Adipocyte (in vitro differentiated cells): ENCODE data around the gene SLC25A31.

Source experiments
- DNase-seq: peaks from one replicate; pipeline ENCODE4 v3.0.0-alpha.2; 2015; ENCODE audit warnings: low read depth
- H3K27me3 ChIP-seq: replicated peaks from 2 replicates; pipeline ENCODE4 v1.7.0; 2013; ENCODE audit warnings: mild to moderate bottlenecking, low read length, moderate library complexity; ENCODE audit not compliant: control insufficient read depth, insufficient read depth
- H3K36me3 ChIP-seq: 2 replicates; pipeline ENCODE4 v1.7.0; 2013; ENCODE audit warnings: low read length, mild to moderate bottlenecking, moderate library complexity; ENCODE audit not compliant: control insufficient read depth, insufficient read depth, severe bottlenecking
- H3K4me1 ChIP-seq: 2 replicates; pipeline ENCODE4 v1.7.0; 2013; ENCODE audit warnings: mild to moderate bottlenecking, low read length, moderate library complexity; ENCODE audit not compliant: control insufficient read depth, insufficient read depth
- H3K4me3 ChIP-seq: 2 replicates; pipeline ENCODE4 v1.7.0; 2013; ENCODE audit warnings: mild to moderate bottlenecking, low read length, moderate library complexity
- H3K9ac ChIP-seq: 2 replicates; pipeline ENCODE4 v1.7.0; 2013; ENCODE audit warnings: mild to moderate bottlenecking, low read length, moderate library complexity
- H3K9me3 ChIP-seq: 2 replicates; pipeline ENCODE4 v1.7.0; 2013; ENCODE audit warnings: mild to moderate bottlenecking, low read length, moderate library complexity; ENCODE audit not compliant: control insufficient read depth

Gene SLC25A31

DNA sequence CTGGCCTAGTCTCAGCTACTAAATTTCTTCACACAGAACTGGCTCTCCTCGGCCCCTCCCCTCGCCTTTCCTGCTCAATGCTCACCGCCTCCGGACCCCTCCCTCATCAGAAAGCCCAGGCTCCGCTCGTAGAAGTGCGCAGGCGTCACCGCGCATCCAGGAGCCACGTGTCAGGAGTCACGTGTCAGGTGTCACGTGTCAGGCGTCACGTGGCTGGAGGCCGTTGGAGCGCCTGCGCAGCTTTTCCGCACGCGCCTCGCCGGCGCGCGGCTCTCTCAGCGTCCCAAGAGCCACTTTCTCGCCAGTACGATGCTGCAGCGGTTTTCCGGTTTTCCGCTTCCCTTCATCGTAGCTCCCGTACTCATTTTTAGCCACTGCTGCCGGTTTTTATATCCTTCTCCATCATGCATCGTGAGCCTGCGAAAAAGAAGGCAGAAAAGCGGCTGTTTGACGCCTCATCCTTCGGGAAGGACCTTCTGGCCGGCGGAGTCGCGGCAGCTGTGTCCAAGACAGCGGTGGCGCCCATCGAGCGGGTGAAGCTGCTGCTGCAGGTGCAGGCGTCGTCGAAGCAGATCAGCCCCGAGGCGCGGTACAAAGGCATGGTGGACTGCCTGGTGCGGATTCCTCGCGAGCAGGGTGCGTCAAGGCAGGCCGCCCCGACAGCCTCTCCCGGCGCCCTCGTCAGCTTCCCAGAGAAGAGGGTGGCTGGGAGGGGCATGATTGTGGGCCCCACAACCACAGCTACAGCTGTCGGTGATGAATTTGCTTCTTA, at the start of gene SLC25A31:
TSS of gene SLC25A31 (plus strand) at position 259 of the 772 bp plus-strand sequence. CDS start at position 405, 146 bp downstream.
- Histone ChIP-seq H3K9me3 (no peaks in the 10 kb centered on the region), H3K4me3 (no peak within 1 kb of the TSS), H3K4me1 (no peaks in the 10 kb centered on the region), H3K9ac (no peak within 1 kb of the TSS), H3K27me3 (no peaks in the 10 kb centered on the region), H3K36me3 (no peaks in the 10 kb centered on the region)
- no peak for DNase-seq

DNA sequence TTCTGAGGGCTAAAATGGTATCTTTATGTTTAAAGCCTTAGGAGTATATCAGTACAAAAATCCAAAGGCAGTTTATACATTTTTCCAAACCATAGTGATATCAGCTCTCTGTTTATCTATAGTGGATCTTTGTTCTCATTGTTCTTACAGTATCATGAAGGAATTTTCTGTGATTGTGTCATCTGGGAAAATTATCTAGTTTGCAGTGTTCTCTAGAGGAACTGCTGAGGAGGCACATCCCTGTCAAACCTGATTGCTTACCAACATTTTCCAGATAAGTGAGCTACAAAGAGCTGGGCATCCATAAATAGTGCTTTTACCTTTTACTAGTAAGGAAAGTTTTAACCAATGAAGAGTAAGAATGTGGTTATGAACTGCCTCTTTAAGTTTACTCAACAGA, 44.9 kb upstream of the SLC25A31 start:
- H3K4me1 ChIP-seq: peaks cover 11% of the 10 kb centered on the region
- H3K27me3 ChIP-seq: no peaks in the 10 kb centered on the region
- H3K4me3 ChIP-seq: no peak overlapping the region
- H3K36me3 ChIP-seq: no peaks in the 10 kb centered on the region
- no peaks in the 10 kb centered on the region for H3K9me3 ChIP-seq
- no peak overlapping the region for H3K9ac ChIP-seq
- DNase-seq: peak; percentile 60

DNA sequence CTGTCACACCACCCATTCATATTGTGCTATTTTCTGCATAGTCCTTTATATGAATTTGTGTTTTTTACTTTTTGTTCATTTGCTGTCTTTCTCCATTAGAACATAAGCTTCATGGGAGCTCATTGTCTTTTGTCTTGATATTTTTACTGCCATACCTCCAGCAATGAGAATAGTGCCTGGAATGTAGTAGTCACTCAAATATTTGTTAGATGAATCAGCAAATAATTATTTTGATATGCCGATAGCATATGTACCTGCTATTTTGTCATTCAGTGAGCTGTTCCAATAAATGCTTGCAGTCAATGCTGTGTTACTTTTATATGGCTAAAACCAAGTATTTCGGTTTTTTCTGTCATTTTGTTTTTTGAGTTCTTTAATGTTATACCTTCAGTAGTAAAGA, 43.5 kb upstream of the SLC25A31 start:
- H3K4me1 ChIP-seq: peaks cover 11% of the 10 kb centered on the region
- peaks cover 5% of the 10 kb centered on the region for H3K36me3 ChIP-seq
- no peak overlapping the region for H3K4me3 ChIP-seq
- no peaks in the 10 kb centered on the region for H3K27me3 ChIP-seq
- H3K9ac ChIP-seq: no peak overlapping the region
- no peaks in the 10 kb centered on the region for H3K9me3 ChIP-seq
- DNase-seq: no peak

GRCh38 chr4:127687580-127687979, 42.6 kb upstream of the SLC25A31 start:
- no peak for DNase-seq
- Histone ChIP-seq H3K4me3 (no peak overlapping the region), H3K4me1 (peaks cover 11% of the 10 kb centered on the region), H3K9me3 (no peaks in the 10 kb centered on the region), H3K27me3 (no peaks in the 10 kb centered on the region), H3K36me3 (peaks cover 5% of the 10 kb centered on the region), H3K9ac (no peak overlapping the region)

- DNase-seq: peak; percentile 66
- Histone ChIP-seq H3K4me3 (no peak overlapping the region), H3K9ac (no peak overlapping the region), H3K36me3 (no peaks in the 10 kb centered on the region), H3K4me1 (peaks cover 9% of the 10 kb centered on the region), H3K9me3 (peaks cover 9% of the 10 kb centered on the region), H3K27me3 (no peaks in the 10 kb centered on the region)
Observed at GRCh38 chr4:127698789-127699200, 31.4 kb upstream of the SLC25A31 start.

DNA sequence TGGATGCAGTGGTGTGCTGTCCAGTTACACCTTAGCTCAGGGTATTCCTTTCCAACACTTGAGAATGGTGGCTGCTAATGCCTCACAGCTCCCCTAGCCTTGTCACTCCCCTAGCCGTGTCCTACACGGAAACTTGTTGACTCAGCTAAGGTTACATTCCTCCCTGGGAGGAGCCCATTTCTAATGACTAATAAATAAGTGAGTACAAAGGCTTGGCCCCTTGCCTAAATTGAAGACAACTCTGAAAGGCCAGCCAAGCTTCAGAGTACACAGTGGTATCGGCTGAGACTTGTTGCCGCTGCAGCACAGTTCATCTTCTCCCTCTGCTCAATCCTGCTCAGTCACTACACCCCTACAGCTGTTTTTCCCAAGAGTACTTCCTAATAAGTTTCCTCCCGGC, 21.2 kb upstream of the SLC25A31 start:
- Histone ChIP-seq H3K4me1 (peaks cover 7% of the 10 kb centered on the region), H3K4me3 (no peak overlapping the region), H3K27me3 (no peaks in the 10 kb centered on the region), H3K9ac (no peak overlapping the region), H3K36me3 (peaks cover 12% of the 10 kb centered on the region), H3K9me3 (no peaks in the 10 kb centered on the region)
- no peak for DNase-seq

GRCh38 chr4:127709456-127709855, 20.7 kb upstream of the SLC25A31 start:
- H3K4me1 ChIP-seq: peaks cover 7% of the 10 kb centered on the region
- no peak overlapping the region for H3K4me3 ChIP-seq
- H3K36me3 ChIP-seq: peaks cover 10% of the 10 kb centered on the region
- no peak for DNase-seq
- no peak overlapping the region for H3K9ac ChIP-seq
- no peaks in the 10 kb centered on the region for H3K27me3 ChIP-seq
- no peaks in the 10 kb centered on the region for H3K9me3 ChIP-seq

- DNase-seq: no peak
- Histone ChIP-seq H3K9me3 (no peaks in the 10 kb centered on the region), H3K4me1 (no peaks in the 10 kb centered on the region), H3K36me3 (no peaks in the 10 kb centered on the region), H3K9ac (no peak overlapping the region), H3K27me3 (no peaks in the 10 kb centered on the region), H3K4me3 (no peak overlapping the region)
Observed at GRCh38 chr4:127731406-127731805, 1.2 kb downstream of the SLC25A31 start.

DNA sequence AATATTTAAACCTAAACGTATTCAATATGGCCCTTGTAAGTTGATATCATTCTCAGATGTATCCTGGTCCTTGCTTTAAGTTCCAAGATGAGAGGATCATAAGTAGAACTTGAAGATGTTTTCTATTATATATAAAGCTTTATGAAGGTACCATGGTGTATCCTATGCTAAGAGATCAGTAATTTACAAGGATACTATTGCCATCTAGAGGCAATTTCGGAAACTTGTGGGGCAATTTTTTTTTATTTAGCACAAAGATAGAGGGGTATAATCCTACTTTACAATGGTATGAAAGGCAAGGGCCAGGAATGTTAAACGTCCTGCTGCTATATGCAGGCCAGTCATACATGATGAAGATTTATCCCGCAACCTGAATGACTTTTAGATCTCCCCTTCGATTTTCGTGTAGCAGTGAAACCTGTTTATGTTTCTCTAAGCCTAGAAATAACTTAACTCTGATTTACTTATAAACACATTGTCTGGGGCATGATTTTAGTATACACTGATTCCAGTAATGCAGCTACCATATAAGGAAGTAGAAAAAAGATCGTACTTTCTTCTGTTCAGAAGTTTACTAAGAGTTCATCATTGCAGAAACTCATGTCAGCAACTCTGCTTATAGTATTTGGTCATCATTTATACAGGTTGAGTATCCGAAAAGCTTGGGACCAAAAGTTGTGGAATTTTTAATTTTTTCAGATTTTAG, 2.6 kb downstream of the SLC25A31 start:
- no peak overlapping the region for H3K4me3 ChIP-seq
- H3K4me1 ChIP-seq: no peaks in the 10 kb centered on the region
- DNase-seq: peak; percentile 78
- no peak overlapping the region for H3K9ac ChIP-seq
- no peaks in the 10 kb centered on the region for H3K9me3 ChIP-seq
- no peaks in the 10 kb centered on the region for H3K27me3 ChIP-seq
- H3K36me3 ChIP-seq: no peaks in the 10 kb centered on the region

DNA sequence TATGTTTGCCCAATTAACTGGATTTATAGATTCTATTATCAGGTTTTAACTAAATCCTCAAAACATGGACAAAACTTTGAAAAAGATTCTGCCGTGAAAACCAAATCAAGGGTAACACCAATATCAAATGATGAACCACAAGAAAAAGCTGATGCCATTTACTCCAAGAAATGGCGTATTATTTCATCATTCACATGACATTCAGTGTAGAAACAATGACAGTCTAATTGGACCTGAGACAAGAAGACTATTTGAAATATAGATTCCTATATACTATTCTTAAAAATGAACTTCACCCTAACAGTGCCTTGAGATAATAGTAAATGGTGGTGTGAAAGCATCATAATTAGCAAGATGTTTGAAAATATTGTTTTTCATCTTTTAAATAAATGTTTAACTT, 4.8 kb downstream of the SLC25A31 start:
- Histone ChIP-seq H3K36me3 (no peaks in the 10 kb centered on the region), H3K27me3 (no peaks in the 10 kb centered on the region), H3K4me1 (no peaks in the 10 kb centered on the region), H3K9me3 (no peaks in the 10 kb centered on the region), H3K4me3 (no peak overlapping the region), H3K9ac (no peak overlapping the region)
- no peak for DNase-seq

DNA sequence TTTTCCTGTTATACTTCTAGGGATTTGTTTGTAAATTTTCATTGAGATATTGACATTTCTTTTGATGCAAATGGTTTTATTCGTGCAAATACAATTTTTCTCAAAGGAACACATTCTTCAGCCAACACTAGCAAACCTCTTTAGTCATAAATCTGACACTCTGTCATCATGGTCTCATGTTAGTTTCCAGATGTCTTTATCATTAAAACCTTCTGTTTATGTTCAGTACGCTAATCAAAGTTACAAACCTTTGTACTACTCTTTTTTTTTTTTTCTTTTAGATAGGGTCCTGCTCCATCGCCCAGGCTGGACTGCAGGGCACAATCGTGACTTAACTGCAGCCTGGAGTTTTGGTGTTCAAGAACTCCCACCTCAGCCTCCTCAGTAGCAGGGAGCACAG, 7.1 kb downstream of the SLC25A31 start:
- H3K9ac ChIP-seq: no peak overlapping the region

More for the DNA sequence above, 7.1 kb downstream of the SLC25A31 start:
- Histone ChIP-seq H3K4me3 (no peak overlapping the region), H3K27me3 (no peaks in the 10 kb centered on the region), H3K9me3 (peaks cover 5% of the 10 kb centered on the region), H3K36me3 (no peaks in the 10 kb centered on the region), H3K4me1 (no peaks in the 10 kb centered on the region)
- no peak for DNase-seq
